ENCODE measurements around the gene GPR25.

Gene GPR25

DNA sequence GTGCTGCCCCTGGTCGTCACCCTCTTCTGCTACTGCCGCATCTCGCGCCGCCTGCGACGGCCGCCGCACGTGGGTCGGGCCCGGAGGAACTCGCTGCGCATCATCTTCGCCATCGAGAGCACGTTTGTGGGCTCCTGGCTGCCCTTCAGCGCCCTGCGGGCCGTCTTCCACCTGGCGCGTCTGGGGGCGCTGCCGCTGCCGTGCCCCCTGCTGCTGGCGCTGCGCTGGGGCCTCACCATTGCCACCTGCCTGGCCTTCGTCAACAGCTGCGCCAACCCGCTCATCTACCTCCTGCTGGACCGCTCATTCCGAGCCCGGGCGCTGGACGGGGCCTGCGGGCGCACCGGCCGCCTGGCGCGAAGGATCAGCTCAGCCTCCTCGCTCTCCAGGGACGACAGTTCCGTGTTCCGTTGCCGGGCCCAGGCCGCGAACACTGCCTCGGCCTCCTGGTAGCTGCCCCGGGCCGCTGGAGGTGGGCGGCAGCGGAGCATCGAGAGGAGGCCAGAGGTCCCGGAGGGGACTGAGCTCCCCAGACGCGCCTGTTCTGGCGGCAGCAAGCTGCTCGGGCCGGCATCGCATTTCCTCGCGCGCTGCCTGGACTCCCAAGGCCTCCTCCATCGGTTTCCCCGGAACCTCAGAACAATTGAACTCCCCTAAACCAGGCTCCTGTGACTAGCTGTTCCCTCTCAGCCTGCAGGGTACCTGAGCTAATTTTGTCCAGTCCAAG lies 1.1 kb downstream of the GPR25 start:
- DNase-seq: no peak

DNA sequence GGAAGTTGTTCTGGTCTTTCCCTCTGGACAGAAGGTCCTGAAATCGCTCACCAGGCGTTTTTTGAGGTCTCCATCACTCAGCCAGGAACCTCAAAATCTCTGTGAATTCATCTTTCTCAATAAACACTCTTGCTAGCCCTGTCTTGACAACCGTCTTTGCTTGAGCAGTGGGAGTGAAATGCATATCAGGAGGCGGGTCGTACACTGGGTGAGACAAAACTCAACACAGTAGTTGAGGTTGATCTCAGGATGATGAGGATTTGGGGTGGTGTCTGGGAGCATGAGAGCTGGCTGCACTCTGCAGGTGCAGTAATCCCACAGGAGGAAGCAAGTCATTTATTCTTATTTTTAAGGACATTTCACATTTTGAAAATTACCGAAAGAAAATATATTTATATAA lies 1.9 kb downstream of the GPR25 start:
- no peak for DNase-seq

GRCh38 chr1:200875416-200875815 lies 2.6 kb downstream of the GPR25 start:
- DNase-seq: no peak

- no peak for DNase-seq
Measured at GRCh38 chr1:200877010-200877409, 4.2 kb downstream of the GPR25 start.

- DNase-seq: no peak
Measured at GRCh38 chr1:200877839-200878551, 5.2 kb downstream of the GPR25 start.

DNA sequence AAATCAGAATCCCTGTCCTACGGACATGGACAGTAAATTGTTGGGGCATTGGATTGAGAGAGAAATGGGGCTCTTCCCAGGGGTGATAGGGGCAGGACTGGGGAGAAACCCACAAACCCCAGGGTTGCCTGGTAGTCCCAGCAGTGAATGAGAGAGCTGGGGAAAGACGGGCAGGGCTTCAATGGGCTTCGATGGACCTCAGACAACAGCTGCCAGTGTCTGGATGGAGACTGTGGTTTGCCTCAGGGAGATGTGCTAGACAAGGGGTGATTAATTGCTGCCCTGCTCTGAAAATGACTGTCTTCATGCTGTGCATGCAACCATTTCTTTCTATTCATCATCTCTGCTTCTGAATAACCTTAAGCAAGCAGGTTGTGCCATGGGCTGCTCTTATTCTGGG lies 7.4 kb downstream of the GPR25 start:
- no peak for DNase-seq

DNA sequence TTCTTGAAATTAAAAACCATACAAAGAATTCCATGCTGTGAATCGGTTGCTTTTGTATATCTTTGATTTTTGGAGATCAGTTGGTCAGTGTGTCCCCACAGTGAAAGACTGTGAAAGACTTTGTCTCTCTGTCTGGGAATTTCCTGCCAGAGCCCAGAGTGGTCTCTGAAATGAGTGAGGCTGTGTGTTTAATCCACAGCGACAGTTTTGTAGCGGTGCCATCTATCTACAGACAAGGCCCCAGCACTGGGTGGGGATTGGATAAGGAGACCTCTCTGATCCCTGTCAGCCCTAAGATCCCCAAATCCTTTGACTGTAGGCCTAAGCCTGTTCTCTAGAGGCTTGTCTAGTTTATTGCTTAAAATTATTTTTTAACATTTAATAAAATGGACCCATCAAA lies 10.3 kb downstream of the GPR25 start:
- no peak for DNase-seq

GRCh38 chr1:200885623-200886402 lies 13.0 kb downstream of the GPR25 start:
- no peak for DNase-seq

DNA sequence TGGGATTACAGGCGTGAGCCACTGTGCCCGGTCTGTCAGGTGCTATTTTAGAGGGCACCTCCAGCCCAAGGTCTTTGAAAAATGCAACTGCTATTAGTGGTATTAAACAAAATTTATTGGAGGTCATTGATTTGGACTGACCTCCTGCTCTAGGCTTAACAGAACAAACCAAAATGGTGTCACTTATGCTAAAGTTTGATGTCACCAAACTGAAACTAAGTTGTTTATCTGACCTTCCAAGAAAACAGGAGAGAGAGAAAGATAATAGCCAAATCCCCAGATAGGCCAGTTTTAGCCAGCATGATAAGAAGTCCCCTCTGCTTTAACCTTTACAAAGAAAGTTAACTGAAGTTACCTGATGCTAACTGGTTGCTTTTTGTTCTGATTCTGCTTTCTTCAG lies 13.8 kb downstream of the GPR25 start:
- no peak for DNase-seq

DNA sequence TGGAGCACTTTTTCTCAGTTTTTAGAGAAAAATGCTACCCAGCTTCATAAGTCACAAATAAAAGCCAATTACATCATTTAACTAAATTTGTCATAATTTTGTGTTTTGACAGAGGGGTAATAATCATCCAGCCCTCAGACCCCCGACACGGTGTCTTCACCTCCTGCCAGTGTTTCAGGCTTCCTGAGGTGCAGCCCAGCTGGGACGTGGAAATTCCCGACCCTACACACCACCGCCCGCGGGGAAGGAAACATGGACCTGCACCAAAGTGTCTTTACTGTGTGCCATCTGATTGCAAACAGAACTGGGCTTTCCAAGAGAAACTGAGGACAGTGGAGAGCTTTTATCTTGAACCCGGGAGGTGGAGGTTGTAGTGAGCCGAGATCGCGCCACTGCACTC lies 14.3 kb downstream of the GPR25 start:
- no peak for DNase-seq

- DNase-seq: no peak
Measured at GRCh38 chr1:200887772-200888348, 15.1 kb downstream of the GPR25 start.

GRCh38 chr1:200888349-200888838 lies 15.6 kb downstream of the GPR25 start:
- no peak for DNase-seq

DNA sequence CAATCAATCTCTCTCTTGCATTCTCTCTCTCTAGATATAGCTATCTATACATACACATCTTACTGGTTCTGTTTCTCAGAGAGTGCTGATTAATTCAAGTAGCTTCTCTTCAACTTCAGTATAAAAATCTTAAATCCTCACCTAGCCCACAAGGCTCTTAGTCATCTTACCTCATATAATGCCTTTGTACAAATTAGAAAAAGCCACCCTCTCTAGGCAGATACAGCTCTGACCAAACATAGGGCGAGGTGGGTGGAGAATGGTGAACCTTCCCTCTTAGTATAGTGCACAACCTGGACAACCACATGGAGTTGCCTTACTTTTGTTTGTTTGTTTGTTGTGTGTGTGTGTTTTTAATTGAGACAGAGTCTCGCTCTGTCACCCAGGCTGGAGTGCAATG lies 16.8 kb downstream of the GPR25 start:
- DNase-seq: no peak

GRCh38 chr1:200890027-200890426 lies 17.2 kb downstream of the GPR25 start:
- DNase-seq: no peak

DNA sequence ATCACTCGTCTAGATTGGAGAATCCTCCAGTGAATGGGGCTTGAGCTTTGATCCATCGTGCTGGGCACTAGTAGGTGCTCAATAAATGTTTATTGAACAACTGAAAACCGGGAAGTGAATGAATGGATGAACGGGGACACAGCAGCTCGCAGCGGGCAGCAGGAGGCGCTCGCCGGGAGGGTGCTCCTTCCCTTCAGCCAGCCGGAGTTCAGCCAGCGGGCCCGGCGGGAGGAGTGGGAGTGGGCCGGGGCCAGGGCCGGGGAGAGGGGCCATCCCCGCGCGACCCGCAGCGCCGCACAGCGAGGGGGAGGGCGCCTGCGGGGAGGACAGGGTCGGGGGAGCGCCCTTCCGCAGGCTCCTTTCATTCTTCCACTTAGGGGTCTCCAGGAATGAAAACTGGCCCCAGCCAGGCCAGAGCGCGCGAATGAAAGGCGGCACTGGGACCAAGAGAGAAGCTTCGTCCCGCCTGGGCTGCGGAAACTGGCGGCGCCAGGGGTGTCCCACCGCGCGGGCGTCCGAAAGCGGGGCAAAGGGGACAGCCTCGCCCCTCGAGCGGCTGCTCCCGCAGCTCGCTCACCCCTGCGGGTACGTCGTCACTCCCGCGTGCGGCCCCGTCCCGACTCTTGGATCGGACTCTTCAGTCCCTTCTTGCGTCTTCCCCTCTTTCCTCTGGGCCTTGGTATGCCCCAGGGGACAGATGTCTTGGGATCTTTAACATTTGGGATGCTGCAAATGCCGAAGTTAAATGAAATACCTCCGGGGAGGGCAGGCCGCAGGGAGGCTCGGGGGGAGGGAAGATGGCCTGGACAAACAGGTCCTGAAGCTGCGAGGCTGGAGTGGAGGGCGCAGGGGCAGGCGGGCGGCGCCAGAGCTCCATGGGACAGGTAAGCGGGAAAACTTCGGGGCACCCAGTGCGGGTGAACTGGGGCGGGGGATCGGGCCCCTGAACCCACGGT lies 18.3 kb downstream of the GPR25 start:
- DNase-seq: peak in 1 of 2 experiments; percentile 11

DNA sequence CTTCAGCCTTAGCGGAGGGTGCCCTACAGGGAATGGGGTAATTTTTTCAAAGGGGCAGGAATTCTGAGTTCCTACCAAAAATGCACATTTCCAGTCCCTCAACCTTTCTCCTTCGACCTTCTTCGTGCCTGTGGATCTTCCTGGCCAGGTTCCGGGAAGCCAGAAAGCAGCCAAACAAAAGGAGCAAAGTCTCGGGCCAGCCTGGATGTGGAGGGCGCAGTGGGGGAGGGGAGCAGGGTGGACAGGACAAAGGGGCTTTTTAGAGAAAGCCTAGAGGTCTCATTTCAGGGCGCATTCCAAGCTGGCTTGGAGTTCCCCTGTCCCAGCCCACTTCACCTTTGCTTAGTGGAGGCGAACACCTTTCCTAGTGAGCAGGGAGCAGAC lies 19.0 kb downstream of the GPR25 start:
- no peak for DNase-seq

DNA sequence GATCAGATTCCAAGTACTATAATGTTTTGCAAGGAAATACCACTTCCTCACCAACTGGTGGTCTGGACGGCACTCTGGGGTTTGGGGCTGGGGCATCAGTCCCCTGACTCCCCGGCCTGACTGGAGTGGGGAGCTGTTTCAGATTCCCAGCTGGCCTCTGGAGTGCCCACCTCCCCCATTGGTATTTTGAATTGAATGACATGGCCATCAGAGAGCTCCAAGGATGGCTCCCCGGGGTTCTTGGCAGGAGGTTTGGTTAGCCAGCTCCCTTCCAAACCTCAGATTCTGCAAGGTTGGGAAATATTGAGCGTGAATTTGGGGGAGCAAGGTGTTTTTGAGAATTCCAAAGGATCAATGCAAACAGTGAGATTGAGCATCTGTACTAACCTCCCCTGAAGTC lies 19.8 kb downstream of the GPR25 start:
- DNase-seq: no peak

- DNase-seq: no peak
Measured at GRCh38 chr1:200892958-200893357, 20.2 kb downstream of the GPR25 start.

GRCh38 chr1:200893411-200893901 lies 20.7 kb downstream of the GPR25 start:
- DNase-seq: no peak

- no peak for DNase-seq
Measured at GRCh38 chr1:200894712-200895442, 22.1 kb downstream of the GPR25 start, which contains the start of gene INAVA. TSS of gene INAVA (plus strand) at chr1:200894900. CDS start at chr1:200898401, 3,501 bp downstream.

DNA sequence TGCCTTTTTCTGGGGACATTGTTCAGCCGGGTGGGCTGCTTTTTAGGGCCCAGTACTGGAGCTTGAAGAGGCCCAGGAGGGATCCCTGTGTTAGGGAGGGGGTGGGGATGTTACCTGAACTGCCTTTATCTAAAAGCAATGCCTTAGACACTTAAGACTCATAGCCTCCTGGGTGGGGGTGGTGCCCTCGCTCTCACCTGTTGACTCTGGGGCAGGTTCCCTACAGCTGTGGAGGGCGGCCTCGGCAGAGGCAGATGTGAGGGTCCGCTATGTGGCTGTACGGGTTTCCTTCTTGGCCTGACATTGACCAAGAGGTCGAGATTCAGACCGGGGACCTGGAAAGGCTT lies 22.6 kb downstream of the GPR25 start:
- no peak for DNase-seq
